Activated B cell treated with CpG ODN at 0.5 μM for 24 hours (primary cell): ENCODE measurements around the gene SUSD4. TPM values are rescaled to one million over a fixed set of nuclear protein-coding genes. Genes with fewer than 3 reads are reported as not detected.

ENCODE experiments used
- ATAC-seq: fragments of 200-7000 bp; cut with Tn5 transposase; one replicate; pipeline ENCODE4 v1.10.0; 2021; ENCODE audit warnings: low read depth, mild to moderate bottlenecking, moderate library complexity
- CTCF ChIA-PET: fragments of 350-600 bp; sonication (Branson Sonifier 250); formaldehyde crosslinking; loops from one replicate; lab custom pipeline; 2021; ENCODE audit warnings: antibody characterized with exemption; lab: Charles Lee
- POLR2A ChIA-PET: fragments of 350-600 bp; sonication (Branson Sonifier 250); formaldehyde crosslinking; loops from one replicate; lab custom pipeline; 2021; ENCODE audit warnings: antibody characterized with exemption; lab: Charles Lee
- DNase-seq: peaks from one replicate; pipeline ENCODE4 v3.0.0; 2022
- H3K27ac Mint-ChIP-seq: one replicate; pipeline ENCODE4 v1.8.0; 2020; ENCODE audit warnings: mixed read lengths
- H3K27me3 Mint-ChIP-seq: one replicate; pipeline ENCODE4 v1.8.0; 2021; ENCODE audit warnings: mixed read lengths
- H3K36me3 Mint-ChIP-seq: one replicate; pipeline ENCODE4 v1.8.0; 2021; ENCODE audit warnings: low read depth, mixed read lengths
- H3K4me1 Mint-ChIP-seq: one replicate; pipeline ENCODE4 v1.8.0; 2021; ENCODE audit warnings: mixed read lengths
- H3K4me3 Mint-ChIP-seq: one replicate; pipeline ENCODE4 v1.8.0; 2020; ENCODE audit warnings: mild to moderate bottlenecking, mixed read lengths
- H3K9me3 Mint-ChIP-seq: one replicate; pipeline ENCODE4 v1.8.0; 2020; ENCODE audit warnings: mixed read lengths
- CTCF ChIP-seq: fragments of 200-600 bp; IDR thresholded peaks from one replicate; pipeline ENCODE4 v1.8.0; 2022; ENCODE audit warnings: antibody characterized with exemption, mild to moderate bottlenecking
- intact Hi-C: fragments of 100-400 bp; cut with micrococcal nuclease; formaldehyde crosslinking; loops from one replicate; pipeline ENCODE4 v1.15.1; 2024
- total RNA-seq: library from RNA; stranded (reverse); gene quantifications from 2 replicates; pipeline ENCODE4 v1.2.3, GENCODE V29; 2022

The SUSD4 gene
- total RNA-seq, 1 donor from 2014 or later = not detected

- intact Hi-C loops = no loop called here
- H3K9me3 Mint-ChIP-seq = peaks cover 2% of the 10 kb centered on the region
- CTCF ChIA-PET = no interaction called here
Measured at GRCh38 chr1:223316082-223316481, 47.9 kb downstream of the SUSD4 start.

GRCh38 chr1:223315665-223316064 lies 48.3 kb downstream of the SUSD4 start:
- H3K27ac Mint-ChIP-seq = no peak overlapping the region
- TF ChIP-seq CTCF = no peak
- ChIA-PET CTCF (no interaction called here), POLR2A (no interaction called here)
- H3K4me3 Mint-ChIP-seq = no peak overlapping the region
- no peaks in the 10 kb centered on the region for H3K4me1 Mint-ChIP-seq
- no peaks in the 10 kb centered on the region for H3K36me3 Mint-ChIP-seq
- DNase-seq (no peak), ATAC-seq (no peak)
- intact Hi-C loops = no loop called here
- H3K27me3 Mint-ChIP-seq = no peaks in the 10 kb centered on the region
- H3K9me3 Mint-ChIP-seq = peaks cover 2% of the 10 kb centered on the region

More at GRCh38 chr1:223316082-223316481, 47.9 kb downstream of the SUSD4 start:
- TF ChIP-seq CTCF = no peak
- no peaks in the 10 kb centered on the region for H3K36me3 Mint-ChIP-seq
- POLR2A ChIA-PET = no interaction called here
- H3K4me3 Mint-ChIP-seq = no peak overlapping the region
- ATAC-seq (no peak), DNase-seq (no peak)
- H3K4me1 Mint-ChIP-seq = no peaks in the 10 kb centered on the region
- no peak overlapping the region for H3K27ac Mint-ChIP-seq
- H3K27me3 Mint-ChIP-seq = peaks cover 2% of the 10 kb centered on the region

GRCh38 chr1:223313415-223313754 lies 50.6 kb downstream of the SUSD4 start:
- TF ChIP-seq CTCF = no peak
- Mint-ChIP-seq H3K4me3 (no peak overlapping the region), H3K4me1 (no peaks in the 10 kb centered on the region), H3K27me3 (no peaks in the 10 kb centered on the region), H3K9me3 (no peaks in the 10 kb centered on the region), H3K36me3 (no peaks in the 10 kb centered on the region), H3K27ac (no peak overlapping the region)
- POLR2A ChIA-PET = no interaction called here
- intact Hi-C loops = no loop called here
- ATAC-seq = no peak
- CTCF ChIA-PET = no interaction called here
- DNase-seq = no peak

GRCh38 chr1:223312705-223313414 lies 51.1 kb downstream of the SUSD4 start:
- POLR2A ChIA-PET = no interaction called here
- Mint-ChIP-seq H3K4me3 (no peak overlapping the region), H3K27me3 (no peaks in the 10 kb centered on the region), H3K4me1 (no peaks in the 10 kb centered on the region), H3K36me3 (no peaks in the 10 kb centered on the region), H3K27ac (no peak overlapping the region), H3K9me3 (no peaks in the 10 kb centered on the region)
- ATAC-seq (no peak), DNase-seq (no peak)
- TF ChIP-seq CTCF = no peak
- intact Hi-C loops = no loop called here
- CTCF ChIA-PET = no interaction called here

- H3K27ac Mint-ChIP-seq = no peak overlapping the region
- no peaks in the 10 kb centered on the region for H3K4me1 Mint-ChIP-seq
- ChIA-PET POLR2A (no interaction called here), CTCF (no interaction called here)
- no peaks in the 10 kb centered on the region for H3K9me3 Mint-ChIP-seq
- intact Hi-C loops = no loop called here
- ATAC-seq (no peak), DNase-seq (no peak)
- H3K36me3 Mint-ChIP-seq = no peaks in the 10 kb centered on the region
- no peaks in the 10 kb centered on the region for H3K27me3 Mint-ChIP-seq
- no peak overlapping the region for H3K4me3 Mint-ChIP-seq
- TF ChIP-seq CTCF = no peak
Measured at GRCh38 chr1:223312273-223312672, 51.7 kb downstream of the SUSD4 start.
